Measurements from ENCODE around the gene WDFY3. TPM values are rescaled to one million over a fixed set of nuclear protein-coding genes. Genes with fewer than 3 reads are reported as not detected.
"Not testable (repeated sequence)": the region's sequence is repeated elsewhere in the genome, so short reads cannot be mapped to it uniquely, and the experiment has no call there.

The WDFY3 gene
- total RNA-seq, 4 donors from 2014 or later: 35.9 to 146 (median 95.0) TPM

- no peaks in the 10 kb centered on the region for H3K9me3 ChIP-seq
- DNase-seq: no peak
- intact Hi-C loops (cut with DNase I; ENCODE audit: low total_unique reads): no loop called here
- TF ChIP-seq POLR2A (IDR thresholded peaks at IDR 0.05) (no peak), CTCF (IDR thresholded peaks at IDR 0.05) (no peak)
- H3K4me1 ChIP-seq: no peaks in the 10 kb centered on the region
- no peaks in the 10 kb centered on the region for H3K27me3 ChIP-seq
- no peak overlapping the region for H3K4me3 ChIP-seq
- no peaks in the 10 kb centered on the region for H3K36me3 ChIP-seq
- no peak overlapping the region for H3K27ac ChIP-seq
These were observed 282.1 kb downstream of the WDFY3 start for GRCh38 chr4:84684361-84684760.

GRCh38 chr4:84683064-84683850 lies 283.2 kb downstream of the WDFY3 start:
- H3K4me1 ChIP-seq: no peaks in the 10 kb centered on the region
- no peaks in the 10 kb centered on the region for H3K36me3 ChIP-seq
- TF ChIP-seq CTCF (IDR thresholded peaks at IDR 0.05): no peak
- TF ChIP-seq POLR2A (IDR thresholded peaks at IDR 0.05): no peak
- no peaks in the 10 kb centered on the region for H3K9me3 ChIP-seq
- H3K27ac ChIP-seq: no peak overlapping the region
- H3K27me3 ChIP-seq: no peaks in the 10 kb centered on the region
- intact Hi-C loops (cut with DNase I; ENCODE audit: low total_unique reads): no loop called here
- H3K4me3 ChIP-seq: no peak overlapping the region
- DNase-seq: no peak

- not testable (repeated sequence) for H3K27me3 ChIP-seq, H3K4me3 ChIP-seq, H3K27ac ChIP-seq
These were observed 283.8 kb downstream of the WDFY3 start for GRCh38 chr4:84682661-84683060.

GRCh38 chr4:84681486-84682274 lies 284.8 kb downstream of the WDFY3 start:
- no peaks in the 10 kb centered on the region for H3K36me3 ChIP-seq
- intact Hi-C loops (cut with DNase I; ENCODE audit: low total_unique reads): no loop called here
- H3K27ac ChIP-seq: no peak overlapping the region
- no peaks in the 10 kb centered on the region for H3K27me3 ChIP-seq
- no peak for DNase-seq
- no peak overlapping the region for H3K4me3 ChIP-seq
- TF ChIP-seq CTCF (IDR thresholded peaks at IDR 0.05) (no peak), POLR2A (IDR thresholded peaks at IDR 0.05) (no peak)
- H3K4me1 ChIP-seq: no peaks in the 10 kb centered on the region
- no peaks in the 10 kb centered on the region for H3K9me3 ChIP-seq

More at GRCh38 chr4:84682661-84683060, 283.8 kb downstream of the WDFY3 start:
- H3K4me1 ChIP-seq; H3K9me3 ChIP-seq; DNase-seq; intact Hi-C loops (cut with DNase I; ENCODE audit: low total_unique reads); H3K36me3 ChIP-seq: not testable (repeated sequence)

- no peak for TF ChIP-seq CTCF (IDR thresholded peaks at IDR 0.05)
- TF ChIP-seq POLR2A (IDR thresholded peaks at IDR 0.05): no peak
- intact Hi-C loops (cut with DNase I; ENCODE audit: low total_unique reads): no loop called here
- no peaks in the 10 kb centered on the region for H3K4me1 ChIP-seq
- H3K27me3 ChIP-seq: no peaks in the 10 kb centered on the region
- no peak overlapping the region for H3K27ac ChIP-seq
- H3K36me3 ChIP-seq: no peaks in the 10 kb centered on the region
- no peak overlapping the region for H3K4me3 ChIP-seq
- DNase-seq: no peak
- H3K9me3 ChIP-seq: no peaks in the 10 kb centered on the region
These were observed 285.5 kb downstream of the WDFY3 start for GRCh38 chr4:84680956-84681355.

Data from uterus (tissue), 4 donors.